Measurements from ENCODE around the gene TOR4A.

TOR4A gene

GRCh38 chr9:137265496-137266161, 11.9 kb upstream of the TOR4A start:
- peaks cover 16% of the 10 kb centered on the region for H4K20me1 ChIP-seq (ENCODE audit: insufficient read depth, low read length)
- no peaks in the 10 kb centered on the region for H3K4me1 ChIP-seq (ENCODE audit: insufficient read depth, low read length)
- H3K9ac ChIP-seq (ENCODE audit: low read depth, low read length), result no peak overlapping the region
- no peak for DNase-seq
- H3K27me3 ChIP-seq (ENCODE audit: insufficient read depth, low read length, poor library complexity), result no peaks in the 10 kb centered on the region
- H2AFZ ChIP-seq (ENCODE audit: low read depth, low read length), result no peak overlapping the region
- TF ChIP-seq, protein P1, sequence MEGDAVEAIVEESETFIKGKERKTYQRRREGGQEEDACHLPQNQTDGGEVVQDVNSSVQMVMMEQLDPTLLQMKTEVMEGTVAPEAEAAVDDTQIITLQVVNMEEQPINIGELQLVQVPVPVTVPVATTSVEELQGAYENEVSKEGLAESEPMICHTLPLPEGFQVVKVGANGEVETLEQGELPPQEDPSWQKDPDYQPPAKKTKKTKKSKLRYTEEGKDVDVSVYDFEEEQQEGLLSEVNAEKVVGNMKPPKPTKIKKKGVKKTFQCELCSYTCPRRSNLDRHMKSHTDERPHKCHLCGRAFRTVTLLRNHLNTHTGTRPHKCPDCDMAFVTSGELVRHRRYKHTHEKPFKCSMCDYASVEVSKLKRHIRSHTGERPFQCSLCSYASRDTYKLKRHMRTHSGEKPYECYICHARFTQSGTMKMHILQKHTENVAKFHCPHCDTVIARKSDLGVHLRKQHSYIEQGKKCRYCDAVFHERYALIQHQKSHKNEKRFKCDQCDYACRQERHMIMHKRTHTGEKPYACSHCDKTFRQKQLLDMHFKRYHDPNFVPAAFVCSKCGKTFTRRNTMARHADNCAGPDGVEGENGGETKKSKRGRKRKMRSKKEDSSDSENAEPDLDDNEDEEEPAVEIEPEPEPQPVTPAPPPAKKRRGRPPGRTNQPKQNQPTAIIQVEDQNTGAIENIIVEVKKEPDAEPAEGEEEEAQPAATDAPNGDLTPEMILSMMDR (IDR thresholded peaks at IDR 0.05; ENCODE audit: borderline replicate concordance, extremely low read depth, low read length, poor library complexity, severe bottlenecking), result no peak
- no peak for TF ChIP-seq EZH2 (IDR thresholded peaks at IDR 0.05; ENCODE audit: borderline replicate concordance, low read depth, low read length, severe bottlenecking)
- no peak overlapping the region for H3K27ac ChIP-seq (ENCODE audit: low read length)
- ATAC-seq (ENCODE audit: insufficient read depth, low read depth), result no peak
- no peak overlapping the region for H3K4me2 ChIP-seq (ENCODE audit: insufficient read depth, low read length)
- no peak overlapping the region for H3K4me3 ChIP-seq (ENCODE audit: low read depth in 1 of 2, low read length in 2 of 2)
- H3K9me3 ChIP-seq (ENCODE audit: insufficient read depth, low read length, severe bottlenecking), result no peaks in the 10 kb centered on the region
- peaks cover 58% of the 10 kb centered on the region for H3K36me3 ChIP-seq (ENCODE audit: insufficient read depth, low read length)
- H3K79me2 ChIP-seq (ENCODE audit: insufficient read depth, low read length), result 0 out of 2 replicates have a peak, but pooled peaks cover 2% of the 10 kb centered on the region

- H2AFZ ChIP-seq (ENCODE audit: low read depth, low read length), result no peak overlapping the region
- H3K4me3 ChIP-seq (ENCODE audit: low read depth in 1 of 2, low read length in 2 of 2), result no peak overlapping the region
- ATAC-seq (ENCODE audit: insufficient read depth, low read depth), result no peak
- TF ChIP-seq, protein P1 (IDR thresholded peaks at IDR 0.05; ENCODE audit: borderline replicate concordance, extremely low read depth, low read length, poor library complexity, severe bottlenecking), result no peak
- no peak for TF ChIP-seq EZH2 (IDR thresholded peaks at IDR 0.05; ENCODE audit: borderline replicate concordance, low read depth, low read length, severe bottlenecking)
- H3K79me2 ChIP-seq (ENCODE audit: insufficient read depth, low read length), result 0 out of 2 replicates have a peak, but pooled peaks cover 2% of the 10 kb centered on the region
- H3K27me3 ChIP-seq (ENCODE audit: insufficient read depth, low read length, poor library complexity), result no peaks in the 10 kb centered on the region
- H3K36me3 ChIP-seq (ENCODE audit: insufficient read depth, low read length), result peaks cover 62% of the 10 kb centered on the region
- no peak overlapping the region for H3K4me2 ChIP-seq (ENCODE audit: insufficient read depth, low read length)
- no peaks in the 10 kb centered on the region for H3K9me3 ChIP-seq (ENCODE audit: insufficient read depth, low read length, severe bottlenecking)
- peaks cover 20% of the 10 kb centered on the region for H4K20me1 ChIP-seq (ENCODE audit: insufficient read depth, low read length)
- no peak overlapping the region for H3K9ac ChIP-seq (ENCODE audit: low read depth, low read length)
- no peaks in the 10 kb centered on the region for H3K4me1 ChIP-seq (ENCODE audit: insufficient read depth, low read length)
- H3K27ac ChIP-seq (ENCODE audit: low read length), result no peak overlapping the region
- no peak for DNase-seq
Measured at GRCh38 chr9:137266162-137266527, 11.4 kb upstream of the TOR4A start.

DNA sequence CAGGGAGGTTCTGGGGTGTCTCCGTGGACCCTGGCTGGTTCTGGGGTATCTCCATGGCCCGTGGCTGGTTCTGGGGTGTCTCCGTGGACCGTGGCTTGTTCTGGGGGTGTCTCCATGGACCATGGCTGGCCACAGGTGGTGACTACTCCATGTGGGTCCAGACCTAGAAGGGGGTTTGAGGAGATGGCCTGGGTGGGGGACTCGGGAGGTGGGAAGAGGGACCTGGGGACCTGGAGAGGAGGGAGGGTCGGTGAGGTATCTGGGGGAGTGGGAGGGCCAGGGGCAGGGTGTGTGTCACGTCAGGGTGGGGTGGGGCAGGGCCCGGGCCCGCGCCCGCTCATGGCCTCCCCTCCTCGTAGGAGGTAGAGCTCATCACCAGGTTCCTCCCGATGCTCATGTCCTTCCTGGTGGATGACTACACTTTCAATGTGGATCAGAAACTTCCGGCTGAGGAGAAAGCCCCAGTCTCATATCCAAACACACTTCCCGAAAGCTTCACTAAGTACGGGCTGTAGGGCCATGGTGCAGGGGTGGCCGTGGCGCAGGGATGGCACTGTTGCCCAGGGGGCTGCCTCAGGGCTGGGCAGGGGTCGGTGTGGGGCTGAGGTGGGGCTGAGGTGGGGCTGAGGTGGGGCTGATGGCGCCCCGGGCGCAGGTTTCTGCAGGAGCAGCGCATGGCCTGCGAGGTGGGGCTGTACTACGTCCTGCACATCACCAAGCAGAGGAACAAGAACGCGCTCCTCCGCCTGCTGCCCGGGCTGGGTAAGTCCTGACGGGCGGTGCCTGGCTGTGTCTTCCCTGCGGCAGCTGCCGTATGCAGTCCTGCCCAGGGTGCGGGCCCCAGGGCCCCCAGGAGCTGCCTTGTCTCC, 10.7 kb upstream of the TOR4A start:
- DNase-seq (no peak), ATAC-seq (ENCODE audit: insufficient read depth, low read depth) (no peak)
- no peak overlapping the region for H3K27ac ChIP-seq (ENCODE audit: low read length)
- 0 out of 2 replicates have a peak, but pooled peaks cover 2% of the 10 kb centered on the region for H3K79me2 ChIP-seq (ENCODE audit: insufficient read depth, low read length)
- H3K9me3 ChIP-seq (ENCODE audit: insufficient read depth, low read length, severe bottlenecking), result no peaks in the 10 kb centered on the region
- H2AFZ ChIP-seq (ENCODE audit: low read depth, low read length), result no peak overlapping the region
- peaks cover 63% of the 10 kb centered on the region for H3K36me3 ChIP-seq (ENCODE audit: insufficient read depth, low read length)
- TF ChIP-seq EZH2 (IDR thresholded peaks at IDR 0.05; ENCODE audit: borderline replicate concordance, low read depth, low read length, severe bottlenecking), result no peak
- TF ChIP-seq, protein P1 (IDR thresholded peaks at IDR 0.05; ENCODE audit: borderline replicate concordance, extremely low read depth, low read length, poor library complexity, severe bottlenecking), result no peak
- no peak overlapping the region for H3K4me3 ChIP-seq (ENCODE audit: low read depth in 1 of 2, low read length in 2 of 2)
- no peak overlapping the region for H3K4me2 ChIP-seq (ENCODE audit: insufficient read depth, low read length)
- no peaks in the 10 kb centered on the region for H3K4me1 ChIP-seq (ENCODE audit: insufficient read depth, low read length)
- H3K9ac ChIP-seq (ENCODE audit: low read depth, low read length), result no peak overlapping the region
- peaks cover 24% of the 10 kb centered on the region for H4K20me1 ChIP-seq (ENCODE audit: insufficient read depth, low read length)
- H3K27me3 ChIP-seq (ENCODE audit: insufficient read depth, low read length, poor library complexity), result no peaks in the 10 kb centered on the region
